Omental fat pad (tissue), 4 donors: Measurements from ENCODE around the gene CDKN1C. TPM values are rescaled to one million over a fixed set of nuclear protein-coding genes. Genes with fewer than 3 reads are reported as not detected.

Experiments
- ATAC-seq: fragments of 150-250 bp; one replicate; pipeline ENCODE4 v1.9.1; 2016; ENCODE audit warnings: mild to moderate bottlenecking, moderate library complexity; ENCODE audit not compliant: low FRiP score
- DNase-seq: peaks from one replicate; pipeline ENCODE4 v3.0.0-alpha.2; 2019; ENCODE audit warnings: low spot score
- total RNA-seq, 4 donors: library from RNA; depleted of rRNA; stranded (reverse); fragments of >200 nt; gene quantifications; one replicate each; pipeline ENCODE4 v1.1.0, GENCODE V29; 2016
- TF ChIP-seq, protein P1 (sequence below), 3 donors: fragments of 450-650 bp; IDR thresholded peaks; one replicate each; pipeline ENCODE4 v1.5.1; 2016 to 2017; ENCODE audit warnings: antibody characterized with exemption in 3 of 3, mild to moderate bottlenecking in 3 of 3, moderate library complexity in 2 of 3

CDKN1C gene
- total RNA-seq, 4 donors from 2014 or later = 111 to 314 (median 138) TPM

DNA sequence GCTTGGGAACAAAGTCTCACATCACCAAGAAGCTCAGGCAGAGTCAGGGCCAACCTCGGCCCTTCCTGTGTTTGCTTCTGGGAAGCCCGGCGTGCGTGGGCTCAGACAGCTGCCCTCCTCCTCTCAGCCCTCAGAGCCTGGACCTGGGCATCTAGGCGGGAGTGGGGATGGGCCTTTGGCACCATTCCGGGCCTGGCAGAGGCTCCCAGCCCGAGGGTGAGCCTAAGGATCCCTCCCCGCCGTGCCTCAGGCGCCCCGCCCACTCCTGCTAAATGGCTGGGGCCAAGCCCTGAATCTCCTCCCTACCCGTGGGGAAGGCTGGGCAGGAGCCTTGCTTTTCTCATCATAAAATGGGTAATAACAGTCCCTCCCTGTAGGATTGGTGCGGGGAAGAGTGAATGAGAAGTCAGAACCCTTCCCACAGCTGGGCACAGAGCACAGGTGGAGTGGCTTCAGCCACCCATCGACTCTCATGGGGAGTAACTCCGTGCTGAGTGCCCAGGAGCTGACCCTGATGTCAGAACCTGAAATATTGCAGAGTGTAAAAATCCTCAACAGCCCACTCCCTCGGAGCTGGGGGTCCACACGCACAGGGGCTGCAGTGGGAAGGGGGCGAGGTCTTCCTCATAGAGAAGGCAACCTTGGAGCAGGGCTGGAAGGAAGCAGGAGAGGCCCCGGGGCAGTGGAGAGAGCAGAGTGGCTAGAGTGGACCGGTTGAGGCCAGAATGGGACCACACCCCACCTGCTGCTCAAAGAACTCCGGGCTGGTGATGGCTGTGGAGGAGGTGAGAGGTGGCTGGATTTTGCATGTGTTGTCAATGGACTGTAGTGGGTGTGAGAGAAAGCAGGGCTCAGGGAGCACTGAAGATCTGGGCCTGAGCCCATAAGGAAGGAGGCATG, 18.8 kb upstream of the CDKN1C start:
- DNase-seq = no peak
- ATAC-seq = peak; percentile 48
- TF ChIP-seq, protein P1, sequence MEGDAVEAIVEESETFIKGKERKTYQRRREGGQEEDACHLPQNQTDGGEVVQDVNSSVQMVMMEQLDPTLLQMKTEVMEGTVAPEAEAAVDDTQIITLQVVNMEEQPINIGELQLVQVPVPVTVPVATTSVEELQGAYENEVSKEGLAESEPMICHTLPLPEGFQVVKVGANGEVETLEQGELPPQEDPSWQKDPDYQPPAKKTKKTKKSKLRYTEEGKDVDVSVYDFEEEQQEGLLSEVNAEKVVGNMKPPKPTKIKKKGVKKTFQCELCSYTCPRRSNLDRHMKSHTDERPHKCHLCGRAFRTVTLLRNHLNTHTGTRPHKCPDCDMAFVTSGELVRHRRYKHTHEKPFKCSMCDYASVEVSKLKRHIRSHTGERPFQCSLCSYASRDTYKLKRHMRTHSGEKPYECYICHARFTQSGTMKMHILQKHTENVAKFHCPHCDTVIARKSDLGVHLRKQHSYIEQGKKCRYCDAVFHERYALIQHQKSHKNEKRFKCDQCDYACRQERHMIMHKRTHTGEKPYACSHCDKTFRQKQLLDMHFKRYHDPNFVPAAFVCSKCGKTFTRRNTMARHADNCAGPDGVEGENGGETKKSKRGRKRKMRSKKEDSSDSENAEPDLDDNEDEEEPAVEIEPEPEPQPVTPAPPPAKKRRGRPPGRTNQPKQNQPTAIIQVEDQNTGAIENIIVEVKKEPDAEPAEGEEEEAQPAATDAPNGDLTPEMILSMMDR (IDR thresholded peaks at IDR 0.05) = no peak

GRCh38 chr11:2903672-2904011, 18.1 kb upstream of the CDKN1C start:
- TF ChIP-seq, protein P1 (IDR thresholded peaks at IDR 0.05) = no peak
- no peak for ATAC-seq

DNA sequence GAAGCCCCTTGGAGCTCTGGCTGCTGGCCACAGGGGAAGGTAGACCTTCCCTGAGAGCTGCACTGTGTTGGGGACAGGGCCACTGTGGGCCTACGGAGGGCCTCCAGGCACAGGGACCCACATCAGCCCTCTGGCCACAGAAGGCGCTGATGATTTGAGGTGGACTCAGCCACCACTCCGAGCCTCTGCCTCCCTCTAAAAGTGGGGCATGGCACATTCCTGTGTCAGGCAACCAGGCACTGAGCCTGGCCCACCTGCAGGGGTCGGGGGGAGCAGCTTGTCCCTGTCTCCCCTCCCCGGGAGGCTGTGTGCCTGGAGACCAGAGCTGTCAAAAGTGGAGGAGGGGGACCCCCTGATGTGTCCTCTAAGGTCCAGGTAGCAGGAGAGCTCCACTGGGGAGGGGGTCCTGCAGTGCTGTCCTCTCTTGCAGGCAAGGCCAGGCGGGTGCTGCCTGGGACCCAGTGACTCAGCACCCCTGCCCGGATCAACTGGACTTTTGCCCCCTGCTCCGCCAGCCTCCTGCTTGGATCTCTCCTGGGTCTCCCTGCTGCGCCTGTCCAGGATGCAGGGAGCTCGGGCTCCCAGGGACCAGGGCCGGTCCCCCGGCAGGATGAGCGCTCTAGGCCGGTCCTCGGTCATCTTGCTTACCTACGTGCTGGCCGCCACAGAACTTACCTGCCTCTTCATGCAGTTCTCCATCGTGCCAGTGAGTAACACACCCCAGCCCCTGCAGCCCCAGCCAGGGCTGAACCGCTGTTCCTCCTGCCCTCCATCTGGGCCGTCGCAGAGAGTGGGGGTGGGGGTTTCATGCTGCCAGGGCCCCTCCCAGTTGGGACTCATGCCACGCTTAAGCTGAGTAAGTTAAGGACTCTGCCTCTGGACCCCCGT, 17.5 kb upstream of the CDKN1C start:
- TF ChIP-seq, protein P1 (IDR thresholded peaks at IDR 0.05) = no peak
- peak; percentile 20 for ATAC-seq

More at GRCh38 chr11:2903672-2904011, 18.1 kb upstream of the CDKN1C start:
- no peak for DNase-seq

DNA sequence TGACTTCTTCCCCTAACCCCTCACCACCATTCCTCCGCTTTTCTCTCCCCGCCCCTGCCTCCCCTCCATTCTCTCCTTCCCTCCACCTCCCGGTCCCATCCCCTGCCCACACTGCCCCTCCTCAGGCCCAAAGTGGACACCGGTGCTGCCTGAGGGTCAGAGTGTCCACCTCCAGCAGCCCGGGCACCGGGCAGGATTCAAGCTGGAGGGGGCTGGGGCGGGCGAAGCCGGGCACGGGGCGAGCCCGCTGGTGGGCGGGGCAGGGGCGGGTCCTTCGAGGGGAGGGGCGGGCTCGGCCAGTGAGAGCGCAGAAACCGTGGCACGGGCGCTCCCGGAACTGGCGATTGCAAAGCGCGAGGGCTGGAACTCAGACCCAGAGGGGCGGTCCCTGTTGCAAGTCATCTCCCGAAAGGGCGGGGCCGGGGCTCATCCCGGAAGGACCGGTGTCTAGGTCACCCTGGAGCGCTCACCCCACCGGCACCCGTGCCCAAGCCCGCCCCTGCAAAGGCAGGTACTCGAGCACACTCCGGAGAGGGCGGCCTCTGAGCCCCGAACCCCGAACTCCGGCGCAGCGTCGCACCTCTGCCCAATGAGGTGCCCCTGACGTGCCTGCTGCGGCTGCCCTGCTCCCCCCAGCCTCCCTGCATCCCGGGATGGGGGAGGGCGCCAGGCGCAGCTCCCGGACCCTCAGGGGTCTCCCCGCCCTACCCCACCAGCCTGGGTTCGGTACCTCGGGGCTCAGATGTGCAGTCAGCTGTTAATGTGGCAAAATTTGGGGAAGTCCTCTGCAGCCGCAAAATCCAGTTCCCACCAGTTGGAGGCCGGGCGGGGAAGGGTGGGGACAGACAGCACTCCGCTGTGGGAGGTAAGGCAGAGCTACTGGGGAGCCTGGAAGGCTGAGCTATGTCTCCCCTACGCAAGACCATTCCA, 16.5 kb upstream of the CDKN1C start:
- DNase-seq = peak; percentile 85
- TF ChIP-seq, protein P1 (IDR thresholded peaks at IDR 0.05) = no peak
- peak; percentile 86 for ATAC-seq

More for the DNA sequence above, 17.5 kb upstream of the CDKN1C start:
- DNase-seq = no peak

DNA sequence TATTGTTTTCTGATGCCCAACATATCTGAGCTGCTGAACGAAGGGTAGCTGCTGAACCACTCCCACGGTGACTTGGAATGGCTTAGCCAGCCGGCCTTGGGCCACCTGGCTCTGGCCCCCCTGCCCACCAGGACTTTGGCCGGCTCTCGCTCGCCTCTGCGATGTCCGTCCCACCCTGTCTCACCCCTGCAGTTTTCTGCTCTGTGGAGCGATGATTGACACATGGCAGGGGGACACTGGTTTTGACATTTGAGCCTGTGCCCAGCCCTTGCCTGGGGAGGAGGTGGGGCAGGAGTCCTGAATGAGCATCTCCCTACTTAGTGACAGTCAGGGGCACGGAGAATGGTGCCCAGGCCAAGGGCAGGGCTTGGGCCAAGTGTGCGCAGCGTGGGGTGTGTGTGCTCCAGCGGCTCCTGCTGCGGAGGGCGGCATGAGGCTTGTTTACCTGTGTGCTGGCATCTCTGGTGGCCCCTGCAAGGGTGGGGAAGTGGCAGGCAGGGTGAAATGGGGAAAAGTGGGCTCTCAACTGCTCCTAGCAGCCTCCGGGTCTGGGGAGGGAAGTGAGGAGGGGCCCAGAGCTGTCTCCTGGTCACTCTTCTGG, 15.7 kb upstream of the CDKN1C start:
- TF ChIP-seq, protein P1 (IDR thresholded peaks at IDR 0.05) = no peak
- no peak for ATAC-seq

More for the DNA sequence above, 15.7 kb upstream of the CDKN1C start:
- no peak for DNase-seq
